Peyer's patch (tissue), 4 donors: ENCODE measurements around the gene TEX35.

ENCODE experiments used
- CTCF ChIP-seq, 6 experiments: fragments of 450-650 bp in 4 of 6; fragments of 200-600 bp in 2 of 6; sonication (generic) in 1 of 6; IDR thresholded peaks; one replicate each; pipeline ENCODE4 v1.5.1; 2017 to 2019; ENCODE audit warnings: antibody characterized with exemption in 6 of 6, mild to moderate bottlenecking in 3 of 6, moderate library complexity in 1 of 6
- POLR2A ChIP-seq, 2 donors: fragments of 450-650 bp; IDR thresholded peaks; one replicate each; pipeline ENCODE4 v1.5.1; 2017; ENCODE audit warnings: antibody characterized with exemption in 2 of 2, mild to moderate bottlenecking in 2 of 2, moderate library complexity in 2 of 2

- TF ChIP-seq CTCF (IDR thresholded peaks at IDR 0.05) = no peak
- no peak for TF ChIP-seq POLR2A (IDR thresholded peaks at IDR 0.05)
Measured at GRCh38 chr1:178488393-178488792, 24.5 kb upstream of the TEX35 start.
